Right atrium auricular region (tissue), 2 donors: ENCODE results near the gene BEST1. TPM values are rescaled to one million over a fixed set of nuclear protein-coding genes. Genes with fewer than 3 reads are reported as not detected.

ENCODE experiments used
- DNase-seq: peaks from one replicate; pipeline ENCODE4 v3.0.0-alpha.2; 2019; ENCODE audit warnings: low spot score
- H3K27ac ChIP-seq, 2 donors: fragments of 200-600 bp; sonication (generic); 1 replicate in 1 of 2; 2 replicates in 1 of 2; pipeline ENCODE4 v1.5.1; 2016 to 2019
- H3K27me3 ChIP-seq, 2 donors: fragments of 200-600 bp; sonication (generic); one replicate each; pipeline versions ENCODE4 v1.5.1 to v1.6.0; 2017 to 2019
- H3K36me3 ChIP-seq: fragments of 200-600 bp; sonication (generic); one replicate; pipeline ENCODE4 v1.5.1; 2016
- H3K4me1 ChIP-seq, 2 donors: fragments of 200-600 bp; sonication (generic); one replicate each; pipeline versions ENCODE4 v1.5.1 to v1.6.0; 2017 to 2019
- H3K4me3 ChIP-seq, 2 donors: fragments of 200-600 bp; sonication (generic); 1 replicate in 1 of 2; 2 replicates in 1 of 2; pipeline ENCODE4 v1.5.1; 2017 to 2019; ENCODE audit warnings: mild to moderate bottlenecking in 1 of 2, moderate library complexity in 1 of 2
- H3K9me3 ChIP-seq, 2 donors: fragments of 200-600 bp; sonication (generic); one replicate each; pipeline ENCODE4 v1.5.1; 2019
- CTCF ChIP-seq, 2 donors: fragments of 200-600 bp; sonication (generic); IDR thresholded peaks; one replicate each; pipeline ENCODE4 v1.5.1; 2019; ENCODE audit warnings: antibody characterized with exemption in 2 of 2
- total RNA-seq, 2 donors: library from RNA; depleted of rRNA; stranded (reverse); fragments of >200 nt; gene quantifications; one replicate each; pipeline ENCODE4 v1.1.0, GENCODE V29; 2016

The BEST1 gene
- total RNA-seq, 2 donors from 2014 or later, result 1.3 to 4.7 TPM

GRCh38 chr11:61978703-61979661, 28.8 kb downstream of the BEST1 start:
- no peak for DNase-seq
- TF ChIP-seq CTCF (IDR thresholded peaks at IDR 0.05), result no peak
- peaks cover 0 to 39% of the 10 kb centered on the region in 2 donors for H3K4me1 ChIP-seq
- H3K27ac ChIP-seq, result peak overlapping the region; percentile 66 to 82
- H3K27me3 ChIP-seq, result no peaks in the 10 kb centered on the region
- H3K4me3 ChIP-seq, result no peak overlapping the region
- no peaks in the 10 kb centered on the region for H3K36me3 ChIP-seq
- no peaks in the 10 kb centered on the region for H3K9me3 ChIP-seq

- Histone ChIP-seq H3K36me3 (no peaks in the 10 kb centered on the region), H3K9me3 (no peaks in the 10 kb centered on the region), H3K27ac (no peak overlapping the region), H3K4me3 (no peak overlapping the region), H3K4me1 (peaks cover 0 to 21% of the 10 kb centered on the region in 2 donors), H3K27me3 (no peaks in the 10 kb centered on the region)
- DNase-seq, result peak; percentile 36
- no peak for TF ChIP-seq CTCF (IDR thresholded peaks at IDR 0.05)
These were observed 30.8 kb downstream of the BEST1 start for GRCh38 chr11:61980783-61981541.

GRCh38 chr11:61983419-61983818, 33.3 kb downstream of the BEST1 start:
- no peak for TF ChIP-seq CTCF (IDR thresholded peaks at IDR 0.05)
- Histone ChIP-seq H3K4me3 (no peak overlapping the region), H3K4me1 (peaks cover 0 to 10% of the 10 kb centered on the region in 2 donors), H3K36me3 (no peaks in the 10 kb centered on the region), H3K9me3 (peaks cover 0 to 8% of the 10 kb centered on the region in 2 donors), H3K27ac (no peak overlapping the region), H3K27me3 (no peaks in the 10 kb centered on the region)
- DNase-seq, result no peak

- H3K9me3 ChIP-seq, result peaks cover 0 to 15% of the 10 kb centered on the region in 2 donors
- no peak for TF ChIP-seq CTCF (IDR thresholded peaks at IDR 0.05)
These were observed 35.7 kb downstream of the BEST1 start for GRCh38 chr11:61985869-61986268.

GRCh38 chr11:61994981-61995380, 44.8 kb downstream of the BEST1 start:
- peaks cover 0 to 6% of the 10 kb centered on the region in 2 donors for H3K9me3 ChIP-seq
- no peak for DNase-seq
- H3K36me3 ChIP-seq, result no peaks in the 10 kb centered on the region
- H3K27me3 ChIP-seq, result no peaks in the 10 kb centered on the region
- H3K4me1 ChIP-seq, result no peaks in the 10 kb centered on the region
- TF ChIP-seq CTCF (IDR thresholded peaks at IDR 0.05), result no peak
- H3K4me3 ChIP-seq, result no peak overlapping the region
- no peak overlapping the region for H3K27ac ChIP-seq

More at GRCh38 chr11:61985869-61986268, 35.7 kb downstream of the BEST1 start:
- no peaks in the 10 kb centered on the region for H3K36me3 ChIP-seq
- no peak overlapping the region for H3K4me3 ChIP-seq
- DNase-seq, result peak; percentile 9
- no peaks in the 10 kb centered on the region for H3K27me3 ChIP-seq
- H3K27ac ChIP-seq, result no peak overlapping the region
- H3K4me1 ChIP-seq, result no peaks in the 10 kb centered on the region
